C4-2B (cell line): ENCODE measurements around the gene PDLIM1.

Experiments used
- ZFX ChIP-seq: fragments of 450-650 bp; IDR thresholded peaks from 2 replicates; pipeline ENCODE4 v1.6.1; 2017
- TF ChIP-seq, protein P1 (sequence below): fragments of 450-650 bp; conservative IDR thresholded peaks from 2 replicates; pipeline ENCODE4 v1.5.1; 2017; ENCODE audit warnings: mild to moderate bottlenecking

DNA sequence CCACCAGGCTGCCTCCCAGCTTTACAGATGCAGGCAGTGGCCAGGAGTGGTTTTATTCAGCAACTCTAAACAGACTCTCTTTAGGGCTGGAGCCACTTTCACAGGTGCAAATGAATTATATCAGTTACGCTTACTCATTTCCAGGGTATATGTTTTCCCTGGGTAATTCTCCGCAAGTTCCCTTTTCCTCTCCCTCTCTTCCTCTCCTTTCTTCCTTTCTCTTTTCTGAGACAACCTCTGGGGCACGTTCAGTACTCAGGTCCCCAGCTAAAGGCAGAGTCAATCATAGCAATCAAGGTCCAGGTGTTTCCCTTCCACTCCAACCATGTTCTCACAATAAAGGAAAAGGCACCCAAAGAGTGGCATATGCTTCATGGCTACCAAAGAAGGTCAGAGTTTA is 41.3 kb downstream of the PDLIM1 start:
- TF ChIP-seq, protein P1, sequence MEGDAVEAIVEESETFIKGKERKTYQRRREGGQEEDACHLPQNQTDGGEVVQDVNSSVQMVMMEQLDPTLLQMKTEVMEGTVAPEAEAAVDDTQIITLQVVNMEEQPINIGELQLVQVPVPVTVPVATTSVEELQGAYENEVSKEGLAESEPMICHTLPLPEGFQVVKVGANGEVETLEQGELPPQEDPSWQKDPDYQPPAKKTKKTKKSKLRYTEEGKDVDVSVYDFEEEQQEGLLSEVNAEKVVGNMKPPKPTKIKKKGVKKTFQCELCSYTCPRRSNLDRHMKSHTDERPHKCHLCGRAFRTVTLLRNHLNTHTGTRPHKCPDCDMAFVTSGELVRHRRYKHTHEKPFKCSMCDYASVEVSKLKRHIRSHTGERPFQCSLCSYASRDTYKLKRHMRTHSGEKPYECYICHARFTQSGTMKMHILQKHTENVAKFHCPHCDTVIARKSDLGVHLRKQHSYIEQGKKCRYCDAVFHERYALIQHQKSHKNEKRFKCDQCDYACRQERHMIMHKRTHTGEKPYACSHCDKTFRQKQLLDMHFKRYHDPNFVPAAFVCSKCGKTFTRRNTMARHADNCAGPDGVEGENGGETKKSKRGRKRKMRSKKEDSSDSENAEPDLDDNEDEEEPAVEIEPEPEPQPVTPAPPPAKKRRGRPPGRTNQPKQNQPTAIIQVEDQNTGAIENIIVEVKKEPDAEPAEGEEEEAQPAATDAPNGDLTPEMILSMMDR, result no peak
- TF ChIP-seq ZFX, result no peak
